SK-N-SH (cell line): Measurements from ENCODE around the gene BBS4.

Source experiments
- CHD2 ChIP-seq: fragments of 150-350 bp; IDR thresholded peaks from 2 replicates; pipeline ENCODE4 v1.6.1; 2018; ENCODE audit warnings: low read length; ENCODE audit not compliant: partially characterized antibody
- ELF1 ChIP-seq: IDR thresholded peaks from 2 replicates; pipeline ENCODE4 v1.4.0; 2012
- FOXM1 ChIP-seq: IDR thresholded peaks from 2 replicates; pipeline ENCODE4 v1.4.0; 2012; ENCODE audit warnings: low read depth, mild to moderate bottlenecking
- RCOR1 ChIP-seq: fragments of 150-350 bp; IDR thresholded peaks from 2 replicates; pipeline ENCODE4 v1.6.1; 2017; ENCODE audit warnings: antibody characterized with exemption, low read length
- TF ChIP-seq, protein P1 (sequence below): IDR thresholded peaks from 2 replicates; pipeline ENCODE4 v1.6.1; 2012; ENCODE audit warnings: mild to moderate bottlenecking, low read depth, low read length, moderate library complexity
- TF ChIP-seq, protein P2 (sequence below): fragments of 200-600 bp; sonication (generic); IDR thresholded peaks from 2 replicates; pipeline ENCODE4 v1.6.1; 2017; ENCODE audit warnings: antibody characterized with exemption, mild to moderate bottlenecking, moderate library complexity
- TF ChIP-seq, protein P3 (sequence below): IDR thresholded peaks from 2 replicates; pipeline ENCODE4 v1.4.0; 2012; ENCODE audit warnings: low read depth, borderline replicate concordance

DNA sequence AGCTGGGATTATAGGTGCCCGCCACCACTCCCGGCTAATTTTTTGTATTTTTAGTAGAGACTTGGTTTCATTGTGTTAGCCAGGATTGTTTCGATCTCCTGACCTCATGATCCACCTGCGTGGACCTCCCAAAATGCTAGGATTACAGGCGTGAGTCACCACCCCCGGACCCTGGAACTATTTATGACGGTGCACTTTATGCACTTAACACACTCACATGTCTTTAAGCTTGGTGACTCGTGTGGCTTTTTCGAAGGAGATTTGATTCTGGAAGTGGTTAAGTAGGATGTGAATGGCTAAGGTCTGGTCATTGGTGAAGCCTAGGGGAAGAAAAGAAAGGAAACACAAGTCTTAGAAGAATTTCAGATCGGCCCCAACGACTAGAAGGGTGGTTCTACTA is 20.3 kb downstream of the BBS4 start:
- TF ChIP-seq FOXM1 = no peak
- no peak for TF ChIP-seq ELF1
- TF ChIP-seq, protein P1, sequence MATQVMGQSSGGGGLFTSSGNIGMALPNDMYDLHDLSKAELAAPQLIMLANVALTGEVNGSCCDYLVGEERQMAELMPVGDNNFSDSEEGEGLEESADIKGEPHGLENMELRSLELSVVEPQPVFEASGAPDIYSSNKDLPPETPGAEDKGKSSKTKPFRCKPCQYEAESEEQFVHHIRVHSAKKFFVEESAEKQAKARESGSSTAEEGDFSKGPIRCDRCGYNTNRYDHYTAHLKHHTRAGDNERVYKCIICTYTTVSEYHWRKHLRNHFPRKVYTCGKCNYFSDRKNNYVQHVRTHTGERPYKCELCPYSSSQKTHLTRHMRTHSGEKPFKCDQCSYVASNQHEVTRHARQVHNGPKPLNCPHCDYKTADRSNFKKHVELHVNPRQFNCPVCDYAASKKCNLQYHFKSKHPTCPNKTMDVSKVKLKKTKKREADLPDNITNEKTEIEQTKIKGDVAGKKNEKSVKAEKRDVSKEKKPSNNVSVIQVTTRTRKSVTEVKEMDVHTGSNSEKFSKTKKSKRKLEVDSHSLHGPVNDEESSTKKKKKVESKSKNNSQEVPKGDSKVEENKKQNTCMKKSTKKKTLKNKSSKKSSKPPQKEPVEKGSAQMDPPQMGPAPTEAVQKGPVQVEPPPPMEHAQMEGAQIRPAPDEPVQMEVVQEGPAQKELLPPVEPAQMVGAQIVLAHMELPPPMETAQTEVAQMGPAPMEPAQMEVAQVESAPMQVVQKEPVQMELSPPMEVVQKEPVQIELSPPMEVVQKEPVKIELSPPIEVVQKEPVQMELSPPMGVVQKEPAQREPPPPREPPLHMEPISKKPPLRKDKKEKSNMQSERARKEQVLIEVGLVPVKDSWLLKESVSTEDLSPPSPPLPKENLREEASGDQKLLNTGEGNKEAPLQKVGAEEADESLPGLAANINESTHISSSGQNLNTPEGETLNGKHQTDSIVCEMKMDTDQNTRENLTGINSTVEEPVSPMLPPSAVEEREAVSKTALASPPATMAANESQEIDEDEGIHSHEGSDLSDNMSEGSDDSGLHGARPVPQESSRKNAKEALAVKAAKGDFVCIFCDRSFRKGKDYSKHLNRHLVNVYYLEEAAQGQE = no peak
- TF ChIP-seq RCOR1 = no peak
- TF ChIP-seq, protein P2, sequence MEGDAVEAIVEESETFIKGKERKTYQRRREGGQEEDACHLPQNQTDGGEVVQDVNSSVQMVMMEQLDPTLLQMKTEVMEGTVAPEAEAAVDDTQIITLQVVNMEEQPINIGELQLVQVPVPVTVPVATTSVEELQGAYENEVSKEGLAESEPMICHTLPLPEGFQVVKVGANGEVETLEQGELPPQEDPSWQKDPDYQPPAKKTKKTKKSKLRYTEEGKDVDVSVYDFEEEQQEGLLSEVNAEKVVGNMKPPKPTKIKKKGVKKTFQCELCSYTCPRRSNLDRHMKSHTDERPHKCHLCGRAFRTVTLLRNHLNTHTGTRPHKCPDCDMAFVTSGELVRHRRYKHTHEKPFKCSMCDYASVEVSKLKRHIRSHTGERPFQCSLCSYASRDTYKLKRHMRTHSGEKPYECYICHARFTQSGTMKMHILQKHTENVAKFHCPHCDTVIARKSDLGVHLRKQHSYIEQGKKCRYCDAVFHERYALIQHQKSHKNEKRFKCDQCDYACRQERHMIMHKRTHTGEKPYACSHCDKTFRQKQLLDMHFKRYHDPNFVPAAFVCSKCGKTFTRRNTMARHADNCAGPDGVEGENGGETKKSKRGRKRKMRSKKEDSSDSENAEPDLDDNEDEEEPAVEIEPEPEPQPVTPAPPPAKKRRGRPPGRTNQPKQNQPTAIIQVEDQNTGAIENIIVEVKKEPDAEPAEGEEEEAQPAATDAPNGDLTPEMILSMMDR = no peak
- TF ChIP-seq, protein P3, sequence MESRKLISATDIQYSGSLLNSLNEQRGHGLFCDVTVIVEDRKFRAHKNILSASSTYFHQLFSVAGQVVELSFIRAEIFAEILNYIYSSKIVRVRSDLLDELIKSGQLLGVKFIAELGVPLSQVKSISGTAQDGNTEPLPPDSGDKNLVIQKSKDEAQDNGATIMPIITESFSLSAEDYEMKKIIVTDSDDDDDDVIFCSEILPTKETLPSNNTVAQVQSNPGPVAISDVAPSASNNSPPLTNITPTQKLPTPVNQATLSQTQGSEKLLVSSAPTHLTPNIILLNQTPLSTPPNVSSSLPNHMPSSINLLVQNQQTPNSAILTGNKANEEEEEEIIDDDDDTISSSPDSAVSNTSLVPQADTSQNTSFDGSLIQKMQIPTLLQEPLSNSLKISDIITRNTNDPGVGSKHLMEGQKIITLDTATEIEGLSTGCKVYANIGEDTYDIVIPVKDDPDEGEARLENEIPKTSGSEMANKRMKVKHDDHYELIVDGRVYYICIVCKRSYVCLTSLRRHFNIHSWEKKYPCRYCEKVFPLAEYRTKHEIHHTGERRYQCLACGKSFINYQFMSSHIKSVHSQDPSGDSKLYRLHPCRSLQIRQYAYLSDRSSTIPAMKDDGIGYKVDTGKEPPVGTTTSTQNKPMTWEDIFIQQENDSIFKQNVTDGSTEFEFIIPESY = no peak
- TF ChIP-seq CHD2 = no peak
